SK-N-MC (cell line): ENCODE measurements around the gene LMF2.

ENCODE experiments used
- EZH2 ChIP-seq: fragments of 200-600 bp; sonication (generic); IDR thresholded peaks from one replicate; pipeline ENCODE4 v1.6.1; 2017; ENCODE audit warnings: antibody characterized with exemption
- FOXP2 ChIP-seq: optimal IDR thresholded peaks from 2 replicates; pipeline ENCODE3; 2011; ENCODE audit warnings: mild to moderate bottlenecking, moderate library complexity; ENCODE audit not compliant: insufficient read depth; ENCODE audit errors: extremely low read length, control extremely low read depth
- POLR2AphosphoS5 ChIP-seq: IDR thresholded peaks from 2 replicates; pipeline ENCODE4 v1.6.1; 2012; ENCODE audit warnings: mild to moderate bottlenecking, low read depth, low read length, borderline replicate concordance

GRCh38 chr22:50544078-50544745, 36.7 kb upstream of the LMF2 start:
- TF ChIP-seq POLR2AphosphoS5 = no peak
- TF ChIP-seq EZH2 = no peak
- TF ChIP-seq FOXP2 = no peak
